SK-N-SH (cell line): ENCODE results near the gene PPP1R9B. TPM values are rescaled to one million over a fixed set of nuclear protein-coding genes. Genes with fewer than 3 reads are reported as not detected.

Experiments used
- CTCF ChIA-PET: fragments of 300-600, 350-600 bp; formaldehyde crosslinking; extraction: SDS; loops from one replicate; lab custom pipeline; 2021; lab: Yijun Ruan, JAX
- POLR2A ChIA-PET: fragments of 350-600 bp; sonication (Branson Sonifier 250); formaldehyde crosslinking; extraction: SDS; loops from one replicate; lab custom pipeline; 2020; ENCODE audit warnings: antibody characterized with exemption, inconsistent platforms; lab: Yijun Ruan, JAX
- DNase-seq: peaks from one replicate; pipeline ENCODE4 v3.0.0; 2012
- H2AFZ ChIP-seq: fragments of 200-600 bp; sonication (generic); 2 replicates; pipeline ENCODE4 v1.8.1; 2016; ENCODE audit warnings: antibody characterized with exemption, mild to moderate bottlenecking, low read depth
- H3F3A ChIP-seq: fragments of 200-600 bp; sonication (generic); replicated peaks from 2 replicates; pipeline ENCODE3; 2016; ENCODE audit warnings: antibody characterized with exemption, mild to moderate bottlenecking; ENCODE audit not compliant: insufficient read depth
- H3K27ac ChIP-seq, 2 experiments: fragments of 200-500 bp in 1 of 2; fragments of 200-600 bp in 1 of 2; sonication (Bioruptor generic) in 1 of 2; sonication (generic), shearing (Covaris generic) in 1 of 2; 2 replicates each; pipeline versions ENCODE4 v1.5.1 to v1.6.1; 2014 to 2016; ENCODE audit warnings: low read depth in 2 of 2, inconsistent platforms in 1 of 2, low read length in 1 of 2, mild to moderate bottlenecking in 1 of 2, mixed read lengths in 1 of 2
- H3K27me3 ChIP-seq: fragments of 200-600 bp; sonication (generic), shearing (Covaris generic); 2 replicates; pipeline ENCODE4 v1.6.1; 2016; ENCODE audit warnings: mixed run types; ENCODE audit not compliant: insufficient read depth
- H3K36me3 ChIP-seq, 2 experiments: fragments of 200-500 bp in 1 of 2; fragments of 200-600 bp in 1 of 2; sonication (Bioruptor generic) in 1 of 2; sonication (generic) in 1 of 2; replicated peaks in 1 of 2; 2 replicates each; pipeline versions ENCODE3 to v1.5.1; 2014 to 2016; ENCODE audit warnings: low read length in 1 of 2, mild to moderate bottlenecking in 1 of 2; ENCODE audit not compliant: insufficient read depth in 2 of 2, control insufficient read depth in 1 of 2
- H3K4me1 ChIP-seq, 2 experiments: fragments of 200-500 bp in 1 of 2; fragments of 200-600 bp in 1 of 2; sonication (Bioruptor generic) in 1 of 2; sonication (generic), shearing (Covaris generic) in 1 of 2; 2 replicates each; pipeline versions ENCODE4 v1.5.1 to v1.6.1; 2014 to 2016; ENCODE audit warnings: low read depth in 1 of 2, low read length in 1 of 2, mixed run types in 1 of 2; ENCODE audit not compliant: insufficient read depth in 2 of 2, control insufficient read depth in 1 of 2
- H3K4me2 ChIP-seq: fragments of 200-600 bp; sonication (generic), shearing (Covaris generic); 2 replicates; pipeline ENCODE4 v1.6.1; 2017; ENCODE audit warnings: mixed run types
- H3K4me3 ChIP-seq, 2 experiments: fragments of 200-500 bp in 1 of 2; fragments of 200-600 bp in 1 of 2; sonication (Bioruptor generic) in 1 of 2; sonication (generic), shearing (Covaris generic) in 1 of 2; 2 replicates each; pipeline versions ENCODE4 v1.5.1 to v1.8.1; 2014 to 2016; ENCODE audit warnings: low read depth in 2 of 2, inconsistent platforms in 1 of 2, low read length in 1 of 2, mild to moderate bottlenecking in 1 of 2, mixed read lengths in 1 of 2, moderate library complexity in 1 of 2
- H3K79me2 ChIP-seq: fragments of 200-600 bp; sonication (generic); 2 replicates; pipeline ENCODE4 v1.8.1; 2017; ENCODE audit warnings: mild to moderate bottlenecking; ENCODE audit not compliant: insufficient read depth
- H3K9ac ChIP-seq: fragments of 200-600 bp; sonication (generic); 2 replicates; pipeline ENCODE4 v1.6.1; 2017; ENCODE audit warnings: mixed run types
- H3K9me2 ChIP-seq: fragments of 200-600 bp; sonication (generic); 2 replicates; pipeline ENCODE4 v1.6.1; 2017; ENCODE audit warnings: mixed run types
- H3K9me3 ChIP-seq: fragments of 200-600 bp; sonication (generic); 2 replicates; pipeline ENCODE4 v1.6.1; 2017; ENCODE audit warnings: mixed run types, mild to moderate bottlenecking, moderate library complexity
- H4K20me1 ChIP-seq: fragments of 200-600 bp; sonication (generic); 2 replicates; pipeline ENCODE4 v1.6.1; 2017; ENCODE audit warnings: mild to moderate bottlenecking, mixed run types; ENCODE audit not compliant: insufficient read depth
- GABPA ChIP-seq: IDR thresholded peaks from 2 replicates; pipeline ENCODE4 v1.4.0; 2012; ENCODE audit warnings: low read depth, mild to moderate bottlenecking
- MEF2A ChIP-seq: IDR thresholded peaks from 2 replicates; pipeline ENCODE4 v1.4.0; 2012; ENCODE audit warnings: low read depth, borderline replicate concordance
- POLR2AphosphoS5 ChIP-seq: IDR thresholded peaks from 2 replicates; pipeline ENCODE4 v1.6.1; 2012; ENCODE audit warnings: low read depth, low read length
- REST ChIP-seq: IDR thresholded peaks from 2 replicates; pipeline ENCODE4 v1.6.1; 2012; ENCODE audit warnings: mild to moderate bottlenecking, low read depth, low read length, moderate library complexity
- RFX5 ChIP-seq: IDR thresholded peaks from 2 replicates; pipeline ENCODE4 v1.6.1; 2012; ENCODE audit warnings: mild to moderate bottlenecking, improper control_type of control experiment, low read length
- SIN3A ChIP-seq: IDR thresholded peaks from 2 replicates; pipeline ENCODE4 v1.6.1; 2012; ENCODE audit warnings: low read depth, mild to moderate bottlenecking, low read length, moderate library complexity, borderline replicate concordance
- SMC3 ChIP-seq: IDR thresholded peaks from 2 replicates; pipeline ENCODE4 v1.6.1; 2012; ENCODE audit warnings: low read depth, low read length, improper control_type of control experiment
- WGBS: methylation state at CpG from one replicate; pipeline ENCODE4 v1.1.6; 2017; ENCODE audit warnings: low lambda C conversion rate; 5-methylcytosine and 5-hydroxymethylcytosine counted together
- polyA plus RNA-seq, 3 experiments: library from polyadenylated mRNA; depleted of rRNA; stranded (reverse); fragments of >200 nt; gene quantifications; 2 replicates each; pipeline ENCODE4 v1.2.3, GENCODE V29; 2012
- TF ChIP-seq, protein P1 (sequence below): IDR thresholded peaks from 2 replicates; pipeline ENCODE4; 2012
- TF ChIP-seq, protein P2 (sequence below): fragments of 200-600 bp; sonication (generic); IDR thresholded peaks from 2 replicates; pipeline ENCODE4 v1.6.1; 2017; ENCODE audit warnings: antibody characterized with exemption, mild to moderate bottlenecking, moderate library complexity

Gene PPP1R9B
- polyA plus RNA-seq, 1 of the 3 experiments (the other 2 are of a cell fraction) = 35.2 TPM

DNA sequence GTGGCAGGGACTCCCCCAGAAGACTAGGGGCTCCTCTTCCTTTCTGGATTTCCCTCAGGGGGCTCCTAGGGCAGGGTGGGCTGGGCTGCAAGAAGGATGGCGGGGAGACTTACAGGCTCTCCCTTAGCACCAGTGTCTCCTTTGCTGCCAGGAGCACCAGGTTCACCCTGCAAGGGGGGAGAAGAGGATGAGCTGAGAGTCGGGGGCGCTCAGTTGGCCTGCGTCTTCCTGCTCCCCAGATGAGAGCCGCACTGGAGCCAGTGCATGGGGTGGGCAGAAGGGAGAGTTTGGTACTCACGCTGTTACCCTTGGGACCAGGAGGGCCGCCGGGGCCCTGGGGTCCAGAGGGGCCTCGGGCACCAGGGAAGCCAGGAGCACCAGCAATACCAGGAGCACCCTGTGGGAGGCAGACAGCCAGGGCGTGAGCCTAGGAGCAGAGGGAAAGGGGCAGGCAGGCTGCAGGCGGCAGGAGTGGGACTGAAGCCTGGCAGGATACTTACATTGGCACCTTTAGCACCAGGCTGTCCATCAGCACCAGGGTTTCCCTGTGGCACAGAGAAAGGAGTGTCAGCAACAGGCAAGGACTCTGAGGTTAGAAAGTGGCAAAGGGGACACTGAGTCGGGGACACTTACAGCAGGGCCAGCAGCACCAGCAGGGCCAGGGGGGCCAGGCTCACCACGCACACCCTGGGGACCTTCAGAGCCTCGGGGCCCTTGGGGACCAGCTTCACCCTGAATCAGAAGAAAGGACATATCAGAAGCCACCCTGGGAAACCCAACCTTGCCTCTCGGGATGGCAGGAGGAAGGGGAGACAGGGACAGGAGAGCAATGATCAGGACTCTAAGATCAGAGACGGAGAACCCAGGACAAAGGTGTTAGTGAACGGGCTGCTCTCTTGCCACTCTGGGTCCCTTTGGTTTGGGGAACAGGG, 44.7 kb upstream of the PPP1R9B start:
- Histone ChIP-seq H3K79me2 (peaks cover 99% of the 10 kb centered on the region), H3K27ac (peak overlapping the region; percentile 20 to 100; a peak in 3 of 4 replicates), H3K27me3 (no peaks in the 10 kb centered on the region), H3K4me3 (no peak overlapping the region), H3F3A (peaks cover 91% of the 10 kb centered on the region), H3K4me1 (peaks cover 20 to 50% of the 10 kb centered on the region in 2 experiments; a peak in 3 of 4 replicates), H4K20me1 (peaks cover 100% of the 10 kb centered on the region), H3K9me2 (no peaks in the 10 kb centered on the region), H3K36me3 (peaks cover 90 to 91% of the 10 kb centered on the region in 2 experiments), H3K4me2 (peak overlapping the region; percentile 89; the same call in 1 of the 2 replicates), H3K9ac (0 out of 2 replicates have a peak overlapping the region, but pooled peaks have one; percentile 99), H3K9me3 (no peaks in the 10 kb centered on the region), H2AFZ (no peak overlapping the region)
- CTCF ChIA-PET = interaction anchor here (0.9 to 13.8 kb wide), 12 partner anchors 9 to 102 kb away, joined by 3 to 463 read pairs (median 3); partner anchors contain the start of genes SGCA and TMEM92
- DNase-seq = no peak
- 93% methylated on average over 14 of the region's 17 CpGs for WGBS
- TF ChIP-seq GABPA = no peak
- TF ChIP-seq REST = no peak
- TF ChIP-seq MEF2A = no peak
- TF ChIP-seq SMC3 = no peak
- TF ChIP-seq SIN3A = no peak
- TF ChIP-seq, protein P1, sequence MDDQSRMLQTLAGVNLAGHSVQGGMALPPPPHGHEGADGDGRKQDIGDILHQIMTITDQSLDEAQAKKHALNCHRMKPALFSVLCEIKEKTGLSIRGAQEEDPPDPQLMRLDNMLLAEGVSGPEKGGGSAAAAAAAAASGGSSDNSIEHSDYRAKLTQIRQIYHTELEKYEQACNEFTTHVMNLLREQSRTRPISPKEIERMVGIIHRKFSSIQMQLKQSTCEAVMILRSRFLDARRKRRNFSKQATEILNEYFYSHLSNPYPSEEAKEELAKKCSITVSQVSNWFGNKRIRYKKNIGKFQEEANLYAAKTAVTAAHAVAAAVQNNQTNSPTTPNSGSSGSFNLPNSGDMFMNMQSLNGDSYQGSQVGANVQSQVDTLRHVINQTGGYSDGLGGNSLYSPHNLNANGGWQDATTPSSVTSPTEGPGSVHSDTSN = 0 out of 2 replicates have a peak, but pooled peaks have one; percentile 7
- TF ChIP-seq, protein P2, sequence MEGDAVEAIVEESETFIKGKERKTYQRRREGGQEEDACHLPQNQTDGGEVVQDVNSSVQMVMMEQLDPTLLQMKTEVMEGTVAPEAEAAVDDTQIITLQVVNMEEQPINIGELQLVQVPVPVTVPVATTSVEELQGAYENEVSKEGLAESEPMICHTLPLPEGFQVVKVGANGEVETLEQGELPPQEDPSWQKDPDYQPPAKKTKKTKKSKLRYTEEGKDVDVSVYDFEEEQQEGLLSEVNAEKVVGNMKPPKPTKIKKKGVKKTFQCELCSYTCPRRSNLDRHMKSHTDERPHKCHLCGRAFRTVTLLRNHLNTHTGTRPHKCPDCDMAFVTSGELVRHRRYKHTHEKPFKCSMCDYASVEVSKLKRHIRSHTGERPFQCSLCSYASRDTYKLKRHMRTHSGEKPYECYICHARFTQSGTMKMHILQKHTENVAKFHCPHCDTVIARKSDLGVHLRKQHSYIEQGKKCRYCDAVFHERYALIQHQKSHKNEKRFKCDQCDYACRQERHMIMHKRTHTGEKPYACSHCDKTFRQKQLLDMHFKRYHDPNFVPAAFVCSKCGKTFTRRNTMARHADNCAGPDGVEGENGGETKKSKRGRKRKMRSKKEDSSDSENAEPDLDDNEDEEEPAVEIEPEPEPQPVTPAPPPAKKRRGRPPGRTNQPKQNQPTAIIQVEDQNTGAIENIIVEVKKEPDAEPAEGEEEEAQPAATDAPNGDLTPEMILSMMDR = peak; percentile 48
- no peak for TF ChIP-seq RFX5
- peak; percentile 42 for TF ChIP-seq POLR2AphosphoS5
- POLR2A ChIA-PET = no interaction called here
